WTC11 (cell line): ENCODE measurements around the gene COL25A1.

Source experiments
- CTCF ChIP-seq: fragments of 200-600 bp; IDR thresholded peaks from 2 replicates; pipeline ENCODE4 v1.8.0; 2022; ENCODE audit warnings: antibody characterized with exemption
- NR3C1 ChIP-seq: sonication (generic); formaldehyde crosslinking; conservative IDR thresholded peaks from 2 replicates; pipeline ENCODE4 v1.8.1; 2023; ENCODE audit warnings: low read depth, mild to moderate bottlenecking, missing genetic modification reagents
- ZNF263 ChIP-seq: sonication (generic); formaldehyde crosslinking; IDR thresholded peaks from 2 replicates; pipeline ENCODE4 v1.8.1; 2022; ENCODE audit warnings: low read depth, mild to moderate bottlenecking, moderate library complexity, missing genetic modification reagents
- ZNF423 ChIP-seq: fragments of 250-450 bp; sonication (Bioruptor Pico); IDR thresholded peaks from 2 replicates; pipeline ENCODE4 v2.1.2; 2022; ENCODE audit warnings: mild to moderate bottlenecking, moderate library complexity
- TF ChIP-seq, protein P1 (sequence below): sonication (generic); formaldehyde crosslinking; conservative IDR thresholded peaks from 2 replicates; pipeline ENCODE4 v1.8.1; 2023; ENCODE audit warnings: mild to moderate bottlenecking, low read depth, missing genetic modification reagents, moderate library complexity
- TF ChIP-seq, protein P2 (sequence below): sonication (generic); formaldehyde crosslinking; IDR thresholded peaks from 2 replicates; pipeline ENCODE4 v1.8.0; 2022; ENCODE audit warnings: missing genetic modification reagents
- TF ChIP-seq, protein P3 (sequence below): sonication (generic); formaldehyde crosslinking; IDR thresholded peaks from 2 replicates; pipeline ENCODE4 v1.8.1; 2023; ENCODE audit warnings: mild to moderate bottlenecking, moderate library complexity, missing genetic modification reagents

- TF ChIP-seq CTCF = no peak
- TF ChIP-seq, protein P1, sequence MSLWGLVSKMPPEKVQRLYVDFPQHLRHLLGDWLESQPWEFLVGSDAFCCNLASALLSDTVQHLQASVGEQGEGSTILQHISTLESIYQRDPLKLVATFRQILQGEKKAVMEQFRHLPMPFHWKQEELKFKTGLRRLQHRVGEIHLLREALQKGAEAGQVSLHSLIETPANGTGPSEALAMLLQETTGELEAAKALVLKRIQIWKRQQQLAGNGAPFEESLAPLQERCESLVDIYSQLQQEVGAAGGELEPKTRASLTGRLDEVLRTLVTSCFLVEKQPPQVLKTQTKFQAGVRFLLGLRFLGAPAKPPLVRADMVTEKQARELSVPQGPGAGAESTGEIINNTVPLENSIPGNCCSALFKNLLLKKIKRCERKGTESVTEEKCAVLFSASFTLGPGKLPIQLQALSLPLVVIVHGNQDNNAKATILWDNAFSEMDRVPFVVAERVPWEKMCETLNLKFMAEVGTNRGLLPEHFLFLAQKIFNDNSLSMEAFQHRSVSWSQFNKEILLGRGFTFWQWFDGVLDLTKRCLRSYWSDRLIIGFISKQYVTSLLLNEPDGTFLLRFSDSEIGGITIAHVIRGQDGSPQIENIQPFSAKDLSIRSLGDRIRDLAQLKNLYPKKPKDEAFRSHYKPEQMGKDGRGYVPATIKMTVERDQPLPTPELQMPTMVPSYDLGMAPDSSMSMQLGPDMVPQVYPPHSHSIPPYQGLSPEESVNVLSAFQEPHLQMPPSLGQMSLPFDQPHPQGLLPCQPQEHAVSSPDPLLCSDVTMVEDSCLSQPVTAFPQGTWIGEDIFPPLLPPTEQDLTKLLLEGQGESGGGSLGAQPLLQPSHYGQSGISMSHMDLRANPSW (CRISPR knock-in tag) = no peak
- no peak for TF ChIP-seq ZNF423 (CRISPR knock-in tag)
- TF ChIP-seq, protein P2, sequence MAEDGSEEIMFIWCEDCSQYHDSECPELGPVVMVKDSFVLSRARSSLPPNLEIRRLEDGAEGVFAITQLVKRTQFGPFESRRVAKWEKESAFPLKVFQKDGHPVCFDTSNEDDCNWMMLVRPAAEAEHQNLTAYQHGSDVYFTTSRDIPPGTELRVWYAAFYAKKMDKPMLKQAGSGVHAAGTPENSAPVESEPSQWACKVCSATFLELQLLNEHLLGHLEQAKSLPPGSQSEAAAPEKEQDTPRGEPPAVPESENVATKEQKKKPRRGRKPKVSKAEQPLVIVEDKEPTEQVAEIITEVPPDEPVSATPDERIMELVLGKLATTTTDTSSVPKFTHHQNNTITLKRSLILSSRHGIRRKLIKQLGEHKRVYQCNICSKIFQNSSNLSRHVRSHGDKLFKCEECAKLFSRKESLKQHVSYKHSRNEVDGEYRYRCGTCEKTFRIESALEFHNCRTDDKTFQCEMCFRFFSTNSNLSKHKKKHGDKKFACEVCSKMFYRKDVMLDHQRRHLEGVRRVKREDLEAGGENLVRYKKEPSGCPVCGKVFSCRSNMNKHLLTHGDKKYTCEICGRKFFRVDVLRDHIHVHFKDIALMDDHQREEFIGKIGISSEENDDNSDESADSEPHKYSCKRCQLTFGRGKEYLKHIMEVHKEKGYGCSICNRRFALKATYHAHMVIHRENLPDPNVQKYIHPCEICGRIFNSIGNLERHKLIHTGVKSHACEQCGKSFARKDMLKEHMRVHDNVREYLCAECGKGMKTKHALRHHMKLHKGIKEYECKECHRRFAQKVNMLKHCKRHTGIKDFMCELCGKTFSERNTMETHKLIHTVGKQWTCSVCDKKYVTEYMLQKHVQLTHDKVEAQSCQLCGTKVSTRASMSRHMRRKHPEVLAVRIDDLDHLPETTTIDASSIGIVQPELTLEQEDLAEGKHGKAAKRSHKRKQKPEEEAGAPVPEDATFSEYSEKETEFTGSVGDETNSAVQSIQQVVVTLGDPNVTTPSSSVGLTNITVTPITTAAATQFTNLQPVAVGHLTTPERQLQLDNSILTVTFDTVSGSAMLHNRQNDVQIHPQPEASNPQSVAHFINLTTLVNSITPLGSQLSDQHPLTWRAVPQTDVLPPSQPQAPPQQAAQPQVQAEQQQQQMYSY = no peak
- TF ChIP-seq, protein P3, sequence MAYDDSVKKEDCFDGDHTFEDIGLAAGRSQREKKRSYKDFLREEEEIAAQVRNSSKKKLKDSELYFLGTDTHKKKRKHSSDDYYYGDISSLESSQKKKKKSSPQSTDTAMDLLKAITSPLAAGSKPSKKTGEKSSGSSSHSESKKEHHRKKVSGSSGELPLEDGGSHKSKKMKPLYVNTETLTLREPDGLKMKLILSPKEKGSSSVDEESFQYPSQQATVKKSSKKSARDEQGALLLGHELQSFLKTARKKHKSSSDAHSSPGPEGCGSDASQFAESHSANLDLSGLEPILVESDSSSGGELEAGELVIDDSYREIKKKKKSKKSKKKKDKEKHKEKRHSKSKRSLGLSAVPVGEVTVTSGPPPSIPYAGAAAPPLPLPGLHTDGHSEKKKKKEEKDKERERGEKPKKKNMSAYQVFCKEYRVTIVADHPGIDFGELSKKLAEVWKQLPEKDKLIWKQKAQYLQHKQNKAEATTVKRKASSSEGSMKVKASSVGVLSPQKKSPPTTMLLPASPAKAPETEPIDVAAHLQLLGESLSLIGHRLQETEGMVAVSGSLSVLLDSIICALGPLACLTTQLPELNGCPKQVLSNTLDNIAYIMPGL = no peak
- no peak for TF ChIP-seq NR3C1 (CRISPR knock-in tag)
- TF ChIP-seq ZNF263 (CRISPR knock-in tag) = no peak
Measured at GRCh38 chr4:108885211-108885610, 417.2 kb downstream of the COL25A1 start.
